HL-60 (cell line): ENCODE data around the gene ANKRA2.

ENCODE experiments used
- DNase-seq, 2 experiments: peaks; one replicate each; pipeline ENCODE4 v3.0.0-alpha.2; 2010 to 2020; ENCODE audit warnings: low read depth in 1 of 2, low spot score in 1 of 2
- H3K27ac ChIP-seq: fragments of 250-450 bp; sonication (Bioruptor Pico); replicated peaks from 2 replicates; pipeline ENCODE4 v1.5.1; 2020; ENCODE audit warnings: mild to moderate bottlenecking, moderate library complexity
- H3K27me3 ChIP-seq: fragments of 250-450 bp; sonication (Bioruptor Pico); 2 replicates; pipeline ENCODE4 v1.5.1; 2021; ENCODE audit warnings: mild to moderate bottlenecking, moderate library complexity; ENCODE audit not compliant: insufficient read depth, poor library complexity, severe bottlenecking
- H3K4me3 ChIP-seq: replicated peaks from 2 replicates; pipeline ENCODE4 v1.5.1; 2011; ENCODE audit warnings: mild to moderate bottlenecking, control low read depth, low read length; ENCODE audit not compliant: insufficient read depth
- GABPA ChIP-seq: IDR thresholded peaks from 2 replicates; pipeline ENCODE4 v1.6.1; 2012; ENCODE audit warnings: low read depth
- POLR2AphosphoS5 ChIP-seq: IDR thresholded peaks from 2 replicates; pipeline ENCODE4 v1.6.1; 2012; ENCODE audit warnings: low read depth
- SPI1 ChIP-seq: IDR thresholded peaks from 2 replicates; pipeline ENCODE4 v1.6.1; 2012; ENCODE audit warnings: low read depth, mild to moderate bottlenecking, borderline replicate concordance
- long read RNA-seq: library from polyadenylated mRNA; unstranded; transcript quantifications from one replicate; pipeline ENCODE4 v2.0.0, GENCODE V29; 2020
- TF ChIP-seq, protein P1 (sequence below): IDR thresholded peaks from 2 replicates; pipeline ENCODE4 v1.6.1; 2012; ENCODE audit warnings: low read depth; ENCODE audit not compliant: insufficient replicate concordance
- TF ChIP-seq, protein P2 (sequence below): IDR thresholded peaks from one replicate; pipeline ENCODE4 v1.5.1; 2011; ENCODE audit warnings: low read length, control low read depth, inconsistent platforms; ENCODE audit not compliant: insufficient read depth

Gene ANKRA2
- long read RNA-seq, transcript ANKRA2-201 (9 exons, 2,063 nt): major isoform, 24 of 40 reads
- long read RNA-seq, transcript ANKRA2-205 (2 exons, 573 nt): minor isoform, 5 of 40 reads
- long read RNA-seq, partial matches to known transcripts: 3 of 40 reads
- long read RNA-seq, other reads (novel, unspliced or antisense): 8 of 40 reads

DNA sequence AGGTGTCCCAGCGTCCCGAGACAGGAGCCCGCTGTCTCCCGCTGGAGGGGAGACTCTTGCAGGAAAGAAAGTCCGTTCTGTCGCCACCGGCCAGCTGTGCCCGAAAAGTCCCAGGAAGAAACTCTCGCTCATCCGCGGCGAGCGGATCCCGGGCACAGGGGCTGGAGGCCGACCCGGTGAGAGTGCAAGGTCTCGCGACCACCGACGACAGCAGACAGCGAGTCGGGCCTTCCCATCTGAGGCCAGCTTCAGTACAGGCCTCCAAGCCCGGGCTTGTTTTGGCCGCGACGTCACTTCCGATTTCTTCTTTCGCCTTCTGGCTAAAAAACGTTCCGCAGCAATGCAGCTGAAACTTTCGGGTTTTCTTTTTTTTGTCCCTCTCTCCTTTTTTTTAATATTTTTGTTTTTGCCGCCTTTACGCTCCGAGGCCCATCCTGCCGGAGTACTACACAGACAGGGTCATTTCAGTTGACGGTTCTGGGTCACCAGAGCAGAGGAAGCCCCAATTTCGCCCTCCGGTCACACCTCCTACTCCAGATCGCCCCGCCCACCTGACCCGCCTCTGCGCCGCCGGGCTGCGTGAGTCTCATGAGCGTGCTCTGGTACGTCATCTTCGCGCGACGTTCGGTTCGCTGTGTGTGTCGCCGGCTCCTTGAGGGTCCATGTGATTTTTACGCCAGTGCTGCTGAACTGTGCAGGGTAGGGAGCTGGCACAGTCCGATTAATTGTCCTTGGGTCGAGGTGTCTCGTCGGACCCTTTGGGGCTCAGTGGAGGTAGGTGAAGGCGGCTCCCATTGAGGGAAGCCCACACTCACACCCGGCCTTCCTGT is at the start of gene ANKRA2, which contains the start of gene UTP15:
ANKRA2 (minus strand) TSS at position 501 of the 830 bp plus-strand sequence. CDS start 2,758 bp downstream, outside the sequence.
UTP15 (plus strand) TSS at position 605 of the 830 bp plus-strand sequence. CDS start 1,602 bp downstream, outside the sequence.
- Histone ChIP-seq H3K4me3 (peak within 1 kb of the TSS; percentile 87), H3K27me3 (no peaks in the 10 kb centered on the region), H3K27ac (peak within 1 kb of the TSS; percentile 84)
- DNase-seq: peak; percentile 87 to 93
- TF ChIP-seq POLR2AphosphoS5 (peak; percentile 61; the same call in 1 of the 2 replicates), GABPA (peak; percentile 54; the same call in 1 of the 2 replicates), SPI1 (no peak)
- TF ChIP-seq, protein P1, sequence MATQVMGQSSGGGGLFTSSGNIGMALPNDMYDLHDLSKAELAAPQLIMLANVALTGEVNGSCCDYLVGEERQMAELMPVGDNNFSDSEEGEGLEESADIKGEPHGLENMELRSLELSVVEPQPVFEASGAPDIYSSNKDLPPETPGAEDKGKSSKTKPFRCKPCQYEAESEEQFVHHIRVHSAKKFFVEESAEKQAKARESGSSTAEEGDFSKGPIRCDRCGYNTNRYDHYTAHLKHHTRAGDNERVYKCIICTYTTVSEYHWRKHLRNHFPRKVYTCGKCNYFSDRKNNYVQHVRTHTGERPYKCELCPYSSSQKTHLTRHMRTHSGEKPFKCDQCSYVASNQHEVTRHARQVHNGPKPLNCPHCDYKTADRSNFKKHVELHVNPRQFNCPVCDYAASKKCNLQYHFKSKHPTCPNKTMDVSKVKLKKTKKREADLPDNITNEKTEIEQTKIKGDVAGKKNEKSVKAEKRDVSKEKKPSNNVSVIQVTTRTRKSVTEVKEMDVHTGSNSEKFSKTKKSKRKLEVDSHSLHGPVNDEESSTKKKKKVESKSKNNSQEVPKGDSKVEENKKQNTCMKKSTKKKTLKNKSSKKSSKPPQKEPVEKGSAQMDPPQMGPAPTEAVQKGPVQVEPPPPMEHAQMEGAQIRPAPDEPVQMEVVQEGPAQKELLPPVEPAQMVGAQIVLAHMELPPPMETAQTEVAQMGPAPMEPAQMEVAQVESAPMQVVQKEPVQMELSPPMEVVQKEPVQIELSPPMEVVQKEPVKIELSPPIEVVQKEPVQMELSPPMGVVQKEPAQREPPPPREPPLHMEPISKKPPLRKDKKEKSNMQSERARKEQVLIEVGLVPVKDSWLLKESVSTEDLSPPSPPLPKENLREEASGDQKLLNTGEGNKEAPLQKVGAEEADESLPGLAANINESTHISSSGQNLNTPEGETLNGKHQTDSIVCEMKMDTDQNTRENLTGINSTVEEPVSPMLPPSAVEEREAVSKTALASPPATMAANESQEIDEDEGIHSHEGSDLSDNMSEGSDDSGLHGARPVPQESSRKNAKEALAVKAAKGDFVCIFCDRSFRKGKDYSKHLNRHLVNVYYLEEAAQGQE: no peak
- TF ChIP-seq, protein P2, sequence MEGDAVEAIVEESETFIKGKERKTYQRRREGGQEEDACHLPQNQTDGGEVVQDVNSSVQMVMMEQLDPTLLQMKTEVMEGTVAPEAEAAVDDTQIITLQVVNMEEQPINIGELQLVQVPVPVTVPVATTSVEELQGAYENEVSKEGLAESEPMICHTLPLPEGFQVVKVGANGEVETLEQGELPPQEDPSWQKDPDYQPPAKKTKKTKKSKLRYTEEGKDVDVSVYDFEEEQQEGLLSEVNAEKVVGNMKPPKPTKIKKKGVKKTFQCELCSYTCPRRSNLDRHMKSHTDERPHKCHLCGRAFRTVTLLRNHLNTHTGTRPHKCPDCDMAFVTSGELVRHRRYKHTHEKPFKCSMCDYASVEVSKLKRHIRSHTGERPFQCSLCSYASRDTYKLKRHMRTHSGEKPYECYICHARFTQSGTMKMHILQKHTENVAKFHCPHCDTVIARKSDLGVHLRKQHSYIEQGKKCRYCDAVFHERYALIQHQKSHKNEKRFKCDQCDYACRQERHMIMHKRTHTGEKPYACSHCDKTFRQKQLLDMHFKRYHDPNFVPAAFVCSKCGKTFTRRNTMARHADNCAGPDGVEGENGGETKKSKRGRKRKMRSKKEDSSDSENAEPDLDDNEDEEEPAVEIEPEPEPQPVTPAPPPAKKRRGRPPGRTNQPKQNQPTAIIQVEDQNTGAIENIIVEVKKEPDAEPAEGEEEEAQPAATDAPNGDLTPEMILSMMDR: no peak

GRCh38 chr5:73615085-73615484 is 49.6 kb upstream of the ANKRA2 start:
- TF ChIP-seq, protein P1: no peak
- TF ChIP-seq GABPA: no peak
- TF ChIP-seq, protein P2: no peak
- no peak overlapping the region for H3K27ac ChIP-seq
- no peak for DNase-seq

GRCh38 chr5:73612799-73613198 is 47.4 kb upstream of the ANKRA2 start:
- TF ChIP-seq GABPA (no peak), SPI1 (no peak), POLR2AphosphoS5 (no peak)
- TF ChIP-seq, protein P2: no peak
- TF ChIP-seq, protein P1: no peak
- Histone ChIP-seq H3K4me3 (no peak overlapping the region), H3K27ac (no peak overlapping the region), H3K27me3 (no peaks in the 10 kb centered on the region)
- no peak for DNase-seq

More at GRCh38 chr5:73615085-73615484, 49.6 kb upstream of the ANKRA2 start:
- H3K27me3 ChIP-seq: no peaks in the 10 kb centered on the region
- H3K4me3 ChIP-seq: no peak overlapping the region
